GM18858 (cell line): ENCODE results near the gene OR4A5.
"Not testable (repeated sequence)": the region's sequence is repeated elsewhere in the genome, so short reads cannot be mapped to it uniquely, and the experiment has no call there.

ENCODE experiments used
- ATAC-seq: cut with Tn5 transposase; IDR thresholded peaks from one replicate; pipeline ENCODE4 v1.9.1; 2021; ENCODE audit not compliant: unreplicated experiment

OR4A5 gene, protein sequence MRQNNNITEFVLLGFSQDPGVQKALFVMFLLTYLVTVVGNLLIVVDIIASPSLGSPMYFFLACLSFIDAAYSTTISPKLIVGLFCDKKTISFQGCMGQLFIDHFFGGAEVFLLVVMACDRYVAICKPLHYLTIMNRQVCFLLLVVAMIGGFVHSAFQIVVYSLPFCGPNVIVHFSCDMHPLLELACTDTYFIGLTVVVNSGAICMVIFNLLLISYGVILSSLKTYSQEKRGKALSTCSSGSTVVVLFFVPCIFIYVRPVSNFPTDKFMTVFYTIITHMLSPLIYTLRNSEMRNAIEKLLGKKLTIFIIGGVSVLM

DNA sequence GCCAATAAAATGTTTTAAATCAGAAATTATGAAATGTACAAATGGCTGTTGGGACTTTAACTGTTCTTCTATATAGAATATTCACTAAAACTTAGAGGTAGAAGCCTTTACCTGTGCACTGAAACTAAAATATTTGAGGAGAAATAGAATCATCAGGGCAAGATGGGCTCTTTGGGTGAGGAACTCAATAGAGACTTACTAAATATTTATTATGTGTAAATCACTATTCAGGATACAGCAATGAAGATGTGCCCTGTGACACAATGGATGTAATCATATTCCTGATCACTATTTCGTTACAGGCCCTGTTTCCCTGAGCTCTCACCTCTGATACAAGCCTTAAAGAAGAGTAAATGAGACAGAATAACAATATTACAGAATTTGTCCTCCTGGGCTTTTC is at the start of gene OR4A5:
TSS of gene OR4A5 (plus strand) at position 301 of the 400 bp plus-strand sequence. CDS start at position 354, 53 bp downstream.
- not testable (repeated sequence) for ATAC-seq

GRCh38 chr11:54720094-54720493 is 13.5 kb downstream of the OR4A5 start:
- not testable (repeated sequence) for ATAC-seq
